HEK293 (cell line): ENCODE results near the gene ARHGAP25.
A peak's percentile ranks its signal among the peaks of the same experiment; 100 is the strongest.

Source experiments
- CTCF ChIA-PET: fragments of 350-600 bp; formaldehyde crosslinking; extraction: SDS; loops from one replicate; lab custom pipeline; 2021; ENCODE audit warnings: antibody characterized with exemption; lab: Yijun Ruan, JAX
- POLR2A ChIA-PET: fragments of 300-600 bp; formaldehyde crosslinking; extraction: SDS; loops from one replicate; lab custom pipeline; 2020; ENCODE audit warnings: antibody characterized with exemption, inconsistent platforms; lab: Yijun Ruan, JAX
- H3K27ac ChIP-seq: fragments of 200-500 bp; sonication (Bioruptor generic); 2 replicates; pipeline ENCODE4 v1.5.1; 2014; ENCODE audit warnings: low read depth, low read length, control low read depth, inconsistent platforms; ENCODE audit errors: extremely low read depth
- H3K36me3 ChIP-seq, 2 experiments: fragments of 200-500 bp in 1 of 2; sonication (Bioruptor generic) in 1 of 2; 1 replicate in 1 of 2; 2 replicates in 1 of 2; pipeline ENCODE4 v1.5.1; 2014 to 2017; ENCODE audit warnings: inconsistent platforms in 2 of 2, low read length in 2 of 2; ENCODE audit not compliant: control insufficient read depth in 2 of 2, insufficient read depth in 1 of 2
- H3K4me1 ChIP-seq: fragments of 200-500 bp; sonication (Bioruptor generic); 2 replicates; pipeline ENCODE4 v1.5.1; 2014; ENCODE audit warnings: mild to moderate bottlenecking, low read length, inconsistent platforms; ENCODE audit not compliant: control insufficient read depth, insufficient read depth
- H3K4me3 ChIP-seq: 2 replicates; pipeline ENCODE4 v1.5.1; 2011; ENCODE audit warnings: low read depth, mild to moderate bottlenecking, control low read depth, low read length, moderate library complexity
- H3K9me3 ChIP-seq: fragments of 200-500 bp; sonication (Bioruptor generic); 2 replicates; pipeline ENCODE4 v1.5.1; 2014; ENCODE audit warnings: low read depth, low read length, inconsistent platforms; ENCODE audit not compliant: control insufficient read depth, insufficient read depth
- PRDM1 ChIP-seq: fragments of 450-650 bp; formaldehyde crosslinking; IDR thresholded peaks from 2 replicates; pipeline ENCODE4; 2016; ENCODE audit warnings: missing biosample characterization, missing genetic modification characterization
- SP2 ChIP-seq: fragments of 450-650 bp; formaldehyde crosslinking; IDR thresholded peaks from 2 replicates; pipeline ENCODE4 v1.5.1; 2016; ENCODE audit warnings: missing biosample characterization, missing genetic modification characterization
- SP3 ChIP-seq: fragments of 450-650 bp; formaldehyde crosslinking; IDR thresholded peaks from 2 replicates; pipeline ENCODE4 v1.5.1; 2016; ENCODE audit warnings: missing biosample characterization, missing genetic modification characterization
- ZBTB20 ChIP-seq: fragments of 450-650 bp; formaldehyde crosslinking; IDR thresholded peaks from 2 replicates; pipeline ENCODE4 v1.5.1; 2016; ENCODE audit warnings: missing biosample characterization, missing genetic modification characterization
- ZBTB8A ChIP-seq: fragments of 450-650 bp; formaldehyde crosslinking; IDR thresholded peaks from 2 replicates; pipeline ENCODE4 v1.5.1; 2016; ENCODE audit warnings: missing biosample characterization, missing genetic modification characterization
- ZNF169 ChIP-seq: fragments of 450-650 bp; formaldehyde crosslinking; IDR thresholded peaks from 2 replicates; pipeline ENCODE4 v1.5.1; 2016; ENCODE audit warnings: missing biosample characterization, missing genetic modification characterization
- ZNF544 ChIP-seq: fragments of 450-650 bp; formaldehyde crosslinking; IDR thresholded peaks from 2 replicates; pipeline ENCODE4 v1.5.0; 2017; ENCODE audit warnings: missing biosample characterization, missing genetic modification characterization
- ZNF549 ChIP-seq: fragments of 450-650 bp; IDR thresholded peaks from 2 replicates; pipeline ENCODE4 v1.5.1; 2018; ENCODE audit warnings: missing biosample characterization, missing genetic modification characterization, mild to moderate bottlenecking, inconsistent platforms, moderate library complexity
- ZNF571 ChIP-seq: fragments of 450-650 bp; formaldehyde crosslinking; IDR thresholded peaks from 2 replicates; pipeline ENCODE4 v1.5.0; 2017; ENCODE audit warnings: missing biosample characterization, missing genetic modification characterization
- ZNF621 ChIP-seq: fragments of 450-650 bp; formaldehyde crosslinking; IDR thresholded peaks from 2 replicates; pipeline ENCODE4 v1.5.1; 2017; ENCODE audit warnings: missing biosample characterization, missing genetic modification characterization
- ZNF654 ChIP-seq: fragments of 450-650 bp; formaldehyde crosslinking; IDR thresholded peaks from 2 replicates; pipeline ENCODE4 v1.5.1; 2016; ENCODE audit warnings: low read depth, missing biosample characterization, missing genetic modification characterization
- ZNF660 ChIP-seq: fragments of 450-650 bp; IDR thresholded peaks from 2 replicates; pipeline ENCODE4 v1.5.1; 2018; ENCODE audit warnings: missing biosample characterization, mild to moderate bottlenecking, missing genetic modification characterization
- ZNF747 ChIP-seq: fragments of 450-650 bp; formaldehyde crosslinking; IDR thresholded peaks from 2 replicates; pipeline ENCODE4 v1.5.1; 2016; ENCODE audit warnings: missing biosample characterization, missing genetic modification characterization
- TF ChIP-seq, protein P1 (sequence below): fragments of 450-650 bp; formaldehyde crosslinking; IDR thresholded peaks from 2 replicates; pipeline ENCODE4 v1.5.1; 2016; ENCODE audit warnings: missing biosample characterization, missing genetic modification characterization, low read depth
- TF ChIP-seq, protein P2 (sequence below): fragments of 450-650 bp; formaldehyde crosslinking; IDR thresholded peaks from 2 replicates; pipeline ENCODE4 v1.5.1; 2016; ENCODE audit warnings: missing biosample characterization, missing genetic modification characterization
- TF ChIP-seq, protein P3 (sequence below): fragments of 450-650 bp; formaldehyde crosslinking; conservative IDR thresholded peaks from 2 replicates; pipeline ENCODE4 v1.5.1; 2016; ENCODE audit warnings: low read depth, missing biosample characterization, missing genetic modification characterization

The ARHGAP25 gene

DNA sequence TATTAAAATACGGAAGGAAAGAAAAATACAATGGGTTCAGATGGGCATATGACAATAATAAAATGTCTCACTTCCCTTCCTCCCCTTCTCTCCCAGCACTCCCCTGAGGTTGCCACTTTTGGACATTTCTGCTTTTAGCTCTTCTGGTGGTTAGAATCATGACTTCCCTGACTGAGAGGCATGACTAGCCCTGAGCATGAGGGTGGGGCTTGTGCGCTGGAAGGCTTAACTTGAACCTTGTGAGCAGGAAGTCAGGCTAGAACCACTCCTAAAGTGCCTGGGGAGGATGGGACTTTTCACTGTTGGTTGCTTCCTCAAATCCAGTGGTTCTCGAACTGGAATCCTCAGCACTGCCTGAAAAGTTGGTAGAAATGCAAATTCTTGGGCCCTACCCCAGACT is 19.7 kb upstream of the ARHGAP25 start:
- CTCF ChIA-PET: interaction anchor here (0.7 to 4.1 kb wide), 8 partner anchors 37 to 251 kb away, joined by 3 to 37 read pairs (median 4); no protein-coding TSS in a partner anchor
- TF ChIP-seq ZNF549 (tag by site-specific recombination) (no peak), ZNF571 (tag by site-specific recombination) (no peak), ZNF544 (tag by site-specific recombination) (no peak), SP3 (tag by site-specific recombination) (no peak)

DNA sequence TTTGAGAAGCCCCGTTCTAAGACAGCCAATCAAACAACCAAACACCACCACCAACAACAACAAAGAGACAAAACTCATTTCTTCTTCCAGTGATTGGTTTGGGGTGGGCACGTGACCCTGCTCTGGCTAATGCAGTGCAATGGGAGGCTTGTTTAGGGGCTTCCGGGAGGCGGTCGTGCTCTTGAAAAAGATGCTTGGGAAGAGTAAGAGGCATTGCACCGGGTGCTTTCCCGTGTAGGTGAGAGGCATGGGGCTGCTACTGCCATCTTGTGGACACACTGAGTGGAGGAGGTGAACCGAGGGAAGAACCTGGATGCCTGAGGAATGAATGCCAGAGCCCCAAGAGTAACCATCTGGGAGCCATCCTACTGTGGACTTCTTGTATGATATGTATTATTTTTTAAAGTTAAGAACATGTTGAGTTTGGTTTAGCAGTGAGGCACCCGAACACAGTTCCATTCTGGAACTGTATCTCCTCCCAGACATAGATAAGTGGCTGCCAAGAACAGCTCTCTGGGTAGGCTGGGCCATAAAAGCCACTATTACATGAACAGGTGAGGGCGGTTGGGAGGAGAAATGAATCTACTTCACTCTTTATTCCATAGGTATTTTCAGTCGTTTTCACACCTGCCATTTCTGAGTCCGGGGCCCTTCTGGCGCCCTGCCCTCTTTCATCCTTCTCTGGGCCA is 19.1 kb upstream of the ARHGAP25 start:
- no peak overlapping the region for H3K4me3 ChIP-seq
- no peak overlapping the region for H3K27ac ChIP-seq
- H3K9me3 ChIP-seq: no peaks in the 10 kb centered on the region
- TF ChIP-seq, protein P1, sequence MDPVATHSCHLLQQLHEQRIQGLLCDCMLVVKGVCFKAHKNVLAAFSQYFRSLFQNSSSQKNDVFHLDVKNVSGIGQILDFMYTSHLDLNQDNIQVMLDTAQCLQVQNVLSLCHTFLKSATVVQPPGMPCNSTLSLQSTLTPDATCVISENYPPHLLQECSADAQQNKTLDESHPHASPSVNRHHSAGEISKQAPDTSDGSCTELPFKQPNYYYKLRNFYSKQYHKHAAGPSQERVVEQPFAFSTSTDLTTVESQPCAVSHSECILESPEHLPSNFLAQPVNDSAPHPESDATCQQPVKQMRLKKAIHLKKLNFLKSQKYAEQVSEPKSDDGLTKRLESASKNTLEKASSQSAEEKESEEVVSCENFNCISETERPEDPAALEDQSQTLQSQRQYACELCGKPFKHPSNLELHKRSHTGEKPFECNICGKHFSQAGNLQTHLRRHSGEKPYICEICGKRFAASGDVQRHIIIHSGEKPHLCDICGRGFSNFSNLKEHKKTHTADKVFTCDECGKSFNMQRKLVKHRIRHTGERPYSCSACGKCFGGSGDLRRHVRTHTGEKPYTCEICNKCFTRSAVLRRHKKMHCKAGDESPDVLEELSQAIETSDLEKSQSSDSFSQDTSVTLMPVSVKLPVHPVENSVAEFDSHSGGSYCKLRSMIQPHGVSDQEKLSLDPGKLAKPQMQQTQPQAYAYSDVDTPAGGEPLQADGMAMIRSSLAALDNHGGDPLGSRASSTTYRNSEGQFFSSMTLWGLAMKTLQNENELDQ (tag by site-specific recombination): no peak
- TF ChIP-seq PRDM1 (tag by site-specific recombination) (0 out of 2 replicates have a peak, but pooled peaks have one; percentile 17), ZBTB20 (peak; percentile 23; the same call in 1 of the 2 replicates), SP2 (tag by site-specific recombination) (0 out of 2 replicates have a peak, but pooled peaks have one; percentile 10), ZNF654 (tag by site-specific recombination) (peak; percentile 55), ZNF621 (tag by site-specific recombination) (no peak), ZNF169 (no peak), ZNF660 (tag by site-specific recombination) (no peak), ZNF747 (tag by site-specific recombination) (no peak), ZBTB8A (tag by site-specific recombination) (no peak), SP3 (tag by site-specific recombination) (0 out of 2 replicates have a peak, but pooled peaks have one; percentile 12)
- TF ChIP-seq, protein P2, sequence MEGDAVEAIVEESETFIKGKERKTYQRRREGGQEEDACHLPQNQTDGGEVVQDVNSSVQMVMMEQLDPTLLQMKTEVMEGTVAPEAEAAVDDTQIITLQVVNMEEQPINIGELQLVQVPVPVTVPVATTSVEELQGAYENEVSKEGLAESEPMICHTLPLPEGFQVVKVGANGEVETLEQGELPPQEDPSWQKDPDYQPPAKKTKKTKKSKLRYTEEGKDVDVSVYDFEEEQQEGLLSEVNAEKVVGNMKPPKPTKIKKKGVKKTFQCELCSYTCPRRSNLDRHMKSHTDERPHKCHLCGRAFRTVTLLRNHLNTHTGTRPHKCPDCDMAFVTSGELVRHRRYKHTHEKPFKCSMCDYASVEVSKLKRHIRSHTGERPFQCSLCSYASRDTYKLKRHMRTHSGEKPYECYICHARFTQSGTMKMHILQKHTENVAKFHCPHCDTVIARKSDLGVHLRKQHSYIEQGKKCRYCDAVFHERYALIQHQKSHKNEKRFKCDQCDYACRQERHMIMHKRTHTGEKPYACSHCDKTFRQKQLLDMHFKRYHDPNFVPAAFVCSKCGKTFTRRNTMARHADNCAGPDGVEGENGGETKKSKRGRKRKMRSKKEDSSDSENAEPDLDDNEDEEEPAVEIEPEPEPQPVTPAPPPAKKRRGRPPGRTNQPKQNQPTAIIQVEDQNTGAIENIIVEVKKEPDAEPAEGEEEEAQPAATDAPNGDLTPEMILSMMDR (tag by site-specific recombination): peak; percentile 26; the same call in 1 of the 2 replicates
- TF ChIP-seq, protein P3, sequence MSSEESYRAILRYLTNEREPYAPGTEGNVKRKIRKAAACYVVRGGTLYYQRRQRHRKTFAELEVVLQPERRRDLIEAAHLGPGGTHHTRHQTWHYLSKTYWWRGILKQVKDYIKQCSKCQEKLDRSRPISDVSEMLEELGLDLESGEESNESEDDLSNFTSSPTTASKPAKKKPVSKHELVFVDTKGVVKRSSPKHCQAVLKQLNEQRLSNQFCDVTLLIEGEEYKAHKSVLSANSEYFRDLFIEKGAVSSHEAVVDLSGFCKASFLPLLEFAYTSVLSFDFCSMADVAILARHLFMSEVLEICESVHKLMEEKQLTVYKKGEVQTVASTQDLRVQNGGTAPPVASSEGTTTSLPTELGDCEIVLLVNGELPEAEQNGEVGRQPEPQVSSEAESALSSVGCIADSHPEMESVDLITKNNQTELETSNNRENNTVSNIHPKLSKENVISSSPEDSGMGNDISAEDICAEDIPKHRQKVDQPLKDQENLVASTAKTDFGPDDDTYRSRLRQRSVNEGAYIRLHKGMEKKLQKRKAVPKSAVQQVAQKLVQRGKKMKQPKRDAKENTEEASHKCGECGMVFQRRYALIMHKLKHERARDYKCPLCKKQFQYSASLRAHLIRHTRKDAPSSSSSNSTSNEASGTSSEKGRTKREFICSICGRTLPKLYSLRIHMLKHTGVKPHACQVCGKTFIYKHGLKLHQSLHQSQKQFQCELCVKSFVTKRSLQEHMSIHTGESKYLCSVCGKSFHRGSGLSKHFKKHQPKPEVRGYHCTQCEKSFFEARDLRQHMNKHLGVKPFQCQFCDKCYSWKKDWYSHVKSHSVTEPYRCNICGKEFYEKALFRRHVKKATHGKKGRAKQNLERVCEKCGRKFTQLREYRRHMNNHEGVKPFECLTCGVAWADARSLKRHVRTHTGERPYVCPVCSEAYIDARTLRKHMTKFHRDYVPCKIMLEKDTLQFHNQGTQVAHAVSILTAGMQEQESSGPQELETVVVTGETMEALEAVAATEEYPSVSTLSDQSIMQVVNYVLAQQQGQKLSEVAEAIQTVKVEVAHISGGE (tag by site-specific recombination): 0 out of 2 replicates have a peak, but pooled peaks have one; percentile 21
- TF ChIP-seq, all 188 proteins: peak for 7
- no peaks in the 10 kb centered on the region for H3K4me1 ChIP-seq
- ChIA-PET POLR2A (no interaction called here), CTCF (interaction anchor here (0.8 to 4.1 kb wide), 13 partner anchors 9 to 252 kb away, joined by 3 to 37 read pairs (median 6); no protein-coding TSS in a partner anchor)
- H3K36me3 ChIP-seq: no peaks in the 10 kb centered on the region

More for the DNA sequence above, 19.7 kb upstream of the ARHGAP25 start:
- no peaks in the 10 kb centered on the region for H3K36me3 ChIP-seq
- H3K4me3 ChIP-seq: no peak overlapping the region
- no peaks in the 10 kb centered on the region for H3K9me3 ChIP-seq
- POLR2A ChIA-PET: no interaction called here
- H3K4me1 ChIP-seq: no peaks in the 10 kb centered on the region
- H3K27ac ChIP-seq: no peak overlapping the region
